Mesenteric fat pad (tissue), 1 donor: ENCODE results near the gene PPP4C. TPM values are rescaled to one million over a fixed set of nuclear protein-coding genes. Genes with fewer than 3 reads are reported as not detected.
"Not testable (repeated sequence)": the region's sequence is repeated elsewhere in the genome, so short reads cannot be mapped to it uniquely, and the experiment has no call there.

Experiments used
- DNase-seq: peaks from one replicate; pipeline ENCODE4 v3.0.0-alpha.2; 2020; ENCODE audit warnings: low spot score
- long read RNA-seq: library from polyadenylated mRNA; unstranded; transcript quantifications from one replicate; pipeline ENCODE4 v2.0.0, GENCODE V29; 2020
- total RNA-seq: library from RNA; stranded (reverse); fragmentation: NEBNext Ultra II Directional; extraction: Animal tissue kit (Norgen Biotek cat#: 25700); gene quantifications from one replicate; pipeline ENCODE4 v1.2.1, GENCODE V29; 2021
- donor health status: DM: yes; HTN: yes; CAD: no.

The PPP4C gene
- total RNA-seq: 81.1 TPM
- long read RNA-seq, transcript PPP4C-204 (8 exons, 941 nt): minor isoform, 9 of 182 reads
- long read RNA-seq, transcript PPP4C-201 (9 exons, 1,407 nt): major isoform, 99 of 182 reads
- long read RNA-seq, transcript PPP4C-214 (8 exons, 1,301 nt): minor isoform, 8 of 182 reads
- long read RNA-seq, partial matches to known transcripts: 10 of 182 reads
- long read RNA-seq, other reads (novel, unspliced or antisense): 53 of 182 reads

DNA sequence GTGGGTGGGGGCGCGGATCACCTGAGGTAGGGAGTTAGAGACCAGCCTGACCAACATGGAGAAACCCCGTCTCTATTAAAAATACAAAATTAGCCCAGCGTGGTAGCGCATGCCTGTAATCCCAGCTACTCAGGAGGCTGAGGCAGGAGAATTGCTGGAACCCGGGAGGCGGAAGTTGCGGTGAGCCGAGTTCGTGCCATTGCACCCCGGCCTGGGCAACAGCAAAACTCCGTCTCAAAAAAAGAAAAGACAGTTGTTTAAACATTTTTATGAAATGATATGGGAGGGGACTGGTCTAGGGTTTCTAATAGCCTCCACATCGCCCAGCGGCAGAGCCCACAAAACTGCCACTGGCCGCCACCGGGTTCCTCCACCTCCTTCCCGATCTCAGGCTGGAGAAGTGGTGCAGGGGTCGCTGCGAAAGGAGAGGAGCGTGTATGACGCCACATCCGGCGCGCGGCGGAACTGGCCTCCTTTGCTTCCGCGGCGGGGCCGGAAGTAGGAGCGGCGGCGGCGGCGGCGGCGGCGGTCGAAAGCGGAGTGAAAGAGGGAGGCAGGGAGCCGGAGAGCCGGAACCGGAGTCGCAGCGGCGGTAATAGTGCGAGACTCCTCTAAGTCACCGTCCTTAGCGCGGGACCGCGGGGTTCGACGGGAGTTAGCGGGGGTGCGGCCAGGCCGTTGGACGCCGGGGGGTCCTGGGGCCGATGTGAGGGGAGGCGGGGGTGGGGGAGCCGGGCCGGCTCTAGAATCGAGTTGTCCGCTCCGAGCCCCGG lies at the start of gene PPP4C:
TSS of gene PPP4C (plus strand) at position 492 of the 773 bp plus-strand sequence. CDS start 384 bp downstream, outside the sequence.
- DNase-seq: peak; percentile 97

DNA sequence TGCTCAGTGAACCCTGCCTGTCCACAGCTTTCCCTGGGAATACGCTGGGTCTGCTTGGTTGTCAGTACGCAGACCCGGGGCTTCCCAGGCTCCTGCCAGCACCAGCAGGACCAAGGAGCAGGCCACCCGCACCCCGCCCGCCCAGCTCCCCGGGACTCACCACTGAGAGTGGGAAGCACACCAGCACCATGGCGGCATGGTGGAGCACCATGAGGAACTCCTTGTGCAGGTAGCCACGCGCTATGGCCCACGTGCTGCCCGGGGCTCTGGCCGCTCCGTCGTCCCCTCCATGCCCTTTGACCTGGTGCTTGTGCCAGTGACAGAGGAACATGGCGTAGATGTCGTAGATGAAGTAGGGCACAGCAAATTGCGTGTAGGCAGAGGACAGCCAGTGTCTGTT lies 49.3 kb upstream of the PPP4C start:
- no peak for DNase-seq

DNA sequence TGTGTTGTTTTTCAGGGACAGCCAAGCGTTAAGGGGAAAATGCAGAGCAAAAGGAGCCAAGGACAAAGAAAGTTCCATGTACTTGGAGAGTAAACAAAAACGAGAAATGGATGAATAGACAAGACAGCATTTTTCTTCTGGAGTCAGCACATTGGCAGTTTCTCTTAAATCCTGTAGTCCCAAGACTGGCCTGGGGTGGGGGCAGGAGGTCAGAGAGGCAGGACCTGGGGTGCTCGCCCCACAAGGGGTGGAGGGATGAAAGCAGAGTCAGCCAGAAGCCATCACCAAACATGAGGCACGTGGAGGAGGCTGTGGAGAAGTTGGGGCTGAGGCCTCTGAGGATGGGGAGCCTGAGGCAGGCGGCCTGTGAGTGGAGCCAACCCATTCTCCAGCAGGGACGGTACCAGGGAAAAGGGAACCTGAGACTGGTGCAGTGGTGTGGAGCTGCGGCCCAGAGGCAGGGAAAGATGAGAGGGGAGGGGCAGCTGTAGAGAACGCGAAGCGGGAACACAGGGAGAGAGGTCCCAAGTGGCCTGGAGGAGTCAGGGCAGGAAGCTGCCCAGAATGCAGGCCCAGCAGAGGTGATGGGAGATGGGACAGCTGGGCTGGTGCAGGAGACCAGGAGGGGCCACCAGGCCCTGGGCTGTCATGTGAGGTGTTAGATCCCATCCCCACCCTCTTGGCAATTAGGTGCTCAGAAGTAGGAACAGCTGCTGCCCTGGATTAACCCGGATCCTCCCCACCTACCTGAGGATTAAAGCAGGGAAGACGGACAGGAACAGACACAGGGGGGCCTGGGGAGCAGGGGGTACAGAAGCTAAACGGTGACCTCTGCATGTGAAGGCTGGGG lies 48.0 kb upstream of the PPP4C start:
- no peak for DNase-seq

- DNase-seq: no peak
These were observed 47.2 kb upstream of the PPP4C start for GRCh38 chr16:30028438-30029076.

DNA sequence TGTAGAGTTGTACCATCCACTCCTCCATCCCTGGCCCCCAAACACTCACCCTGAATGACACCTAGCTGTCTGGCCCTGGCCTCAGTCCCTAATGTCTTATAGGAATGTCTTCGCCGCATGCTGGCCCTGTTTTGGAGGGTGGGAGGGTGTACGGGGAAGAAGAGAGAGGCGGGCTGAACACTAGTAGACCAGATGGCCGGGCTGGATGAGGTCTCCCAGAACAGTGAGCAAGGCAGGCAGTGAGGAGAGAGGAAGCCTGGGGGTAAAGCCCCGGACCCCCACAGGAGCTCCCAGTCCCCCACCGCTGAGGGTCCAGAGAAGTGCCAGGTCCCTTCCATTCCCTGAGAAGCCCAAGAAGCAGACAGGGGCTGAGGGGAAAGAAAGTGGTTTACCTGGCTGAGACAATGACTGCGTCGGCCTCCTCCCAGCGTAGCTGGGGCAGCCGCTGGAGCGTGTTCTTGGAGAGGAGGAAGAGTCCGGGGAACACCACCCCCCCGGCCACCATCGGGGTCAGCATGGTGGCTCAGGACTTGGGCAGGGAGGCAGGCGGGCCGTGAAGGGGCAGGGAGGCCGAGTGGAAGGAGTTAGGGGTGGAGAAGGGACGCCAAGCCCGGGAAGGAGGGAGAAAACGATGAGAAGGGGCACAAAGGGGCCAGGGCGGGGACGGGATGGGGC lies 45.6 kb upstream of the PPP4C start:
- no peak for DNase-seq

DNA sequence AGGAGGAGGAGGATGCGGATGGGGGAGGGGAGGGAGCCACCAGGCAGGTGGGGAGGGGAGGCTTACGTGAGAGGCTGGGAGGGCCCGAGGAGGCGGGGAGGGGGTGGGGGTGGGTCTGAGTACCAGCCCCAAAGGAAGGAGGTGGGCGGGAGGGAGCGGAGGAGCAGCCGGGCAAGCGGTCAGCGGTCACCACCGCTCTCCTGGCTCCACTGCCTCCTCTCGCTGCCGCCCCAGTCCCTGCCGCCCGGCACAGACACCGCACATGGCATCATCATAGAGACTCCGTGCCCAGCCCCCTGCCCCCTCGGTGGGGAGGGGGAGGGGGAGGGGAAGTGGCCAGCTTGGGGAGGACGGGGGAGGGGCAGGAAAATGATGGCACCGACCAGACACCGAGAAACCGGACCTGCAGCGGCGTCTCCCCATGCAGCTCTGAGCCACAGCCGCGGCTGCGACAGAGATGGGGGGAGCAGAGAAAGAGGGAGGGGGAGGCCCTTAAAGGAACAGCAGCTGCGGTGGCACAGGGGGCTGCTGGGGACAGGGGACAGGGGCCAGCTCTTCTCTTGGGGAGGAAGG lies 44.9 kb upstream of the PPP4C start, which contains the start of gene TLCD3B:
TSS of gene TLCD3B (minus strand) at position 431 of the 573 bp plus-strand sequence. CDS start 744 bp downstream, outside the sequence.
- DNase-seq: no peak

GRCh38 chr16:30031477-30031918 lies 44.3 kb upstream of the PPP4C start:
- DNase-seq: no peak

- no peak for DNase-seq
These were observed 43.5 kb upstream of the PPP4C start for GRCh38 chr16:30032083-30032819.

DNA sequence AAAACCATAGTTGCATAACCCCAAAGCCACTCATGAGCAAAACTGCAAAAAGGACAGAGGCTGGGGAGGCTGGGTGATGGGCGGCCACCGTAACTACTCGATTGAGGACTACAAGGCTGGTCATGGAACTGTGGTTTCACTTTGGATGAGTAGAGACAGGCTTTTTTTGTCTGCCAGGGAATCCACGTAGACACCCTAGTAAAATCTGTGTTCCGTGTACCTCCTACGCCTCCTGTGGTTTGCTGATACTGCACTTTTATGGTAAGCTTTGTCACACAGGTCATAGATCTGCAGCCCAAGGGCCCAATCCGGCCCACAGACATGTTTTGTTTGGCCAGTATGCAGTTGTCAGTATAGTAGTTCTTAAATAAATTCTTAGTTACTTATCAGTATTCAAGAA lies 42.5 kb upstream of the PPP4C start:
- DNase-seq: no peak

DNA sequence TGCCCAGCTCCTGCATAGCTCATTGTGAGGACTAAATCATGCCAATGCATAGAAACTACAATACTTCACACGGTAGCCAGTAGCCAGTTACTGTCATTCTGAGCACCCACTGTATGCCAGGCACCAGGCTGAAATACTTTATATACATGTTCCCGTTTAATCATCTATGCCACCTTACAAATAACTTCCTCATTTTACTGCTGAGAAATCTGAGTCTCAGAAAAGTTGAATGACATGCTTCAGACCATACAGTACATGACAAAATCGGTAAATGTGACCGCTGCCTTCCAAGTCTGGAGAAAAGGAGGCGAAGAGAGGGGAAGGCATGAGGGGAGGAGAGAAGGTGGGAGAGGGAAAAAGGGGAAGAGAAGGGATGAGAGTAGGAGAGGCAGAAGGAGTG lies 35.6 kb upstream of the PPP4C start:
- DNase-seq: no peak

GRCh38 chr16:30040690-30041089 lies 35.1 kb upstream of the PPP4C start:
- DNase-seq: not testable (repeated sequence)

DNA sequence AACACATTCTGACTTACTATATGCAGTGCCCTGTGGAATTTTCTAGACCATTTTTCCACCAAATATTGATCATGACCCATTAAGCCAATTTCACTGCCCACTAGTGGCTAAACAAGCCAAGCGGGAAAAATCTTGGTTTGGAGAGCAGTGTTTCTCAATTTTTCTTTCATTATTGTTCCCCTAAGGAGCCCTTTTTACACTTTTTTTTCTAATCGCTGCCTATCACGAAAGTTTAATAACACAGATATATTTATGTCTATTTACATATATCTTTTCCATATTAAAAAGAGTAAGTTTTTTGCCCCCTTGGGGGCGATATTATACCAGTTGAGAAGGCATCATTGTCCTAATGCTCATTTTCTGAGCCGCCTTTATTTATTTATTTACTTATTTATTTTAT lies 34.0 kb upstream of the PPP4C start:
- no peak for DNase-seq

- DNase-seq: no peak
These were observed 29.6 kb upstream of the PPP4C start for GRCh38 chr16:30046178-30046577.

- no peak for DNase-seq
These were observed 29.2 kb upstream of the PPP4C start for GRCh38 chr16:30046588-30046987.

DNA sequence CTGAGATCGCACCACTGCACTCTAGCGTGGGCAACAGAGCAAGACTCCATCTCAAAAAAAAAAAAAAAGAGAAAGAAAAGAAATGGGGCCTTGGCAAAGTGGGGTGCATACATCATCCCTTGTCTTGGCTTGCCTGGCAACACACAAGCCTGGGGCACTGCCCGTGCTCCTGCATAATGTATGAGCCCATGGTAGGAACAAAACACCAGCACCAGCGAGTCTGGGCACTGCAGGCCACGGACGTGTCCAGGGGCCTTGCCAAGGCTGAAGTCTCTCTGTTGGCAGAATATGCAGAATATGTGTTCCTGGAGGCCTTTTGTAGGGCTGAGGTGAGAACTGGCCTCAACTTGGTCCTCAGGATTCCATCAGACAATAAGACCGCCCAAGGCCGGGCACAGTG lies 25.9 kb upstream of the PPP4C start:
- no peak for DNase-seq

- no peak for DNase-seq
These were observed 24.3 kb upstream of the PPP4C start for GRCh38 chr16:30051518-30051917.

DNA sequence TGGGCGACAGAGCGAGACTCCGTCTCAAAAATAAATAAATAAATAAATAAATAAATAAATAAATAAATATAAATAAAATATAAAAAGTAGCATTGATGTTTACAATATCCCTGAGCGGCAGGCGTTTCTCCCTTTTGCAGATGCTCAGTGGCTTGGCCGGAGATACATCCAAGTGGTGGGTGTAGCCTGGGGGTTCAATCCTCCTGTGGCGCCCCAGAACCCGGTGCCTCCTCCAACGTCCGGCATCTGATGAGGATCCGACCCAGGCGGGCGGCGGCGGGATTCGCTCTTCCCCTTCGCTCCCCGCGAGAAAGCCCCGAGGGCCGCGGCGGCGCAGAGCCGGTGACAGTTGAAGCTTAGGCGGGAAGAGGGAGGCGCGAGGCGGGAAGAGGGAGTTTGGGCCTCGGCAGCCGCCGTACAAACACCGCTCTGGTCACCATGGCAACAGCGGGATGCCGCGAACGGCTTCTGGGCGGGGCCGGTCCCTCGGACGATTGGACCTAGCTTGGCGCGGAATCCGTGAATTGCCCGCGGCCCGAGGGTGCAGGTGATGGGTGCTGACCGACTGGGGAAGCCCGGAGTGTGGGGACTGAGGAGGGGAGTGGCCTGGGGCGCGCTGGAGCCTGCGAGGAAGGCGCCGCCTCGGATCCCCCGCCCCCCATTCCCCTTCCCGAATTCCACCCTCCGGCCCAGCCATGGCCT lies 23.0 kb upstream of the PPP4C start:
- peak; percentile 98 for DNase-seq

GRCh38 chr16:30053376-30054015 lies 22.3 kb upstream of the PPP4C start:
- no peak for DNase-seq
